Esophagus muscularis mucosa (tissue), 4 donors: Measurements from ENCODE around the gene G6PD. TPM values are rescaled to one million over a fixed set of nuclear protein-coding genes. Genes with fewer than 3 reads are reported as not detected.

ENCODE experiments used
- DNase-seq: peaks from one replicate; pipeline ENCODE4 v3.0.0-alpha.2; 2017; ENCODE audit errors: extremely low spot score
- H3K27ac ChIP-seq, 4 donors: fragments of 200-600 bp; sonication (generic); replicated peaks in 1 of 4; 1 replicate in 3 of 4; 2 replicates in 1 of 4; pipeline ENCODE4 v1.5.1; 2016 to 2019; ENCODE audit warnings: mild to moderate bottlenecking in 1 of 4
- H3K27me3 ChIP-seq, 4 donors: fragments of 200-600 bp; sonication (generic); one replicate each; pipeline versions ENCODE4 v1.5.1 to v1.6.0; 2016 to 2019
- H3K36me3 ChIP-seq, 4 donors: fragments of 200-600 bp; sonication (generic); one replicate each; pipeline ENCODE4 v1.5.1; 2016 to 2019
- H3K4me1 ChIP-seq, 4 donors: fragments of 200-600 bp; sonication (generic); one replicate each; pipeline ENCODE4 v1.5.1; 2016 to 2019
- H3K4me3 ChIP-seq, 4 donors: fragments of 200-600 bp; sonication (generic); 1 replicate in 2 of 4; 2 replicates in 2 of 4; pipeline ENCODE4 v1.5.1; 2016 to 2019; ENCODE audit warnings: mild to moderate bottlenecking in 4 of 4, moderate library complexity in 1 of 4
- H3K9me3 ChIP-seq, 4 donors: fragments of 200-600 bp; sonication (generic); 1 replicate in 3 of 4; 2 replicates in 1 of 4; pipeline ENCODE4 v1.5.1; 2016 to 2019
- EP300 ChIP-seq: sonication (generic); formaldehyde crosslinking; IDR thresholded peaks from one replicate; pipeline ENCODE4 v1.6.1; 2017; ENCODE audit warnings: antibody characterized with exemption
- POLR2A ChIP-seq: fragments of 450-650 bp; IDR thresholded peaks from one replicate; pipeline ENCODE4 v1.6.1; 2017; ENCODE audit warnings: antibody characterized with exemption, moderate library complexity, mild to moderate bottlenecking, low read depth
- POLR2AphosphoS5 ChIP-seq, 2 donors: sonication (generic); formaldehyde crosslinking; IDR thresholded peaks; one replicate each; pipeline ENCODE4 v1.6.1; 2017; ENCODE audit warnings: antibody characterized with exemption in 2 of 2
- WGBS: methylation state at CpG from one replicate; pipeline ENCODE4 v1.1.5; 2018; 5-methylcytosine and 5-hydroxymethylcytosine counted together
- intact Hi-C: fragments of 100-400 bp; cut with DNase I; formaldehyde crosslinking; loops from one replicate; pipeline ENCODE4 v1.15.1; 2023
- total RNA-seq, 4 donors: library from RNA; depleted of rRNA; stranded (reverse); fragments of >200 nt; gene quantifications; one replicate each; pipeline versions ENCODE4 v1.1.0 to v1.2.1, GENCODE V29; 2016
- TF ChIP-seq, protein P1 (sequence below), 3 experiments: fragments of 200-600 bp in 2 of 3; fragments of 450-650 bp in 1 of 3; sonication (generic) in 2 of 3; IDR thresholded peaks; one replicate each; pipeline ENCODE4 v1.5.1; 2017 to 2019; ENCODE audit warnings: antibody characterized with exemption in 3 of 3, mild to moderate bottlenecking in 2 of 3, moderate library complexity in 1 of 3

G6PD gene
- total RNA-seq, 4 donors from 2014 or later, result 22.0 to 43.8 (median 27.3) TPM

DNA sequence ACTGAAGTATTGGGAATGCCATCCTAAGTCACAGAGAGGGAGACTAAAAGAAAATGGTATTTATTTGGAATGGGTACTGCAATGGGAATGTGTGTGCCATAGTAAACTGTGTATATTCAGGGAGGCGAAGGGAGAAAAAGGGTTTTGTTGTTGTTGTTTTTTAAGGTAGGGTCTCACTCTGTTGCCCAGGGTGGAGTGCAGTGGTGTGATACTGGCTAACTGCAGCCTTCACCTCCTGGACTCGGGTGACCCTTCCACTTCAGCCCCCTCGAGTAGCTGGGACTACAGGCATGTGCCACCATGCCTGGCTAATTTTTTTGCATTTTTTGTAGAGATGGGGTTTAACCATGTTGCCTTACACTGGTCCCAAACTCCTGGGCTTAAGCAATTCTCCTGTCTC, 51.9 kb downstream of the G6PD start:
- intact Hi-C loops, result no loop called here
- no peak overlapping the region for H3K4me3 ChIP-seq
- no peak overlapping the region for H3K27ac ChIP-seq
- WGBS, result 74% methylated on average over 3 of the region's 3 CpGs
- no peaks in the 10 kb centered on the region for H3K36me3 ChIP-seq
- H3K4me1 ChIP-seq, result peaks cover 0 to 6% (median 2%) of the 10 kb centered on the region in 4 donors
- H3K27me3 ChIP-seq, result no peaks in the 10 kb centered on the region
- TF ChIP-seq POLR2A, result no peak
- no peak for TF ChIP-seq POLR2AphosphoS5 (IDR thresholded peaks at IDR 0.05)
- TF ChIP-seq, protein P1, sequence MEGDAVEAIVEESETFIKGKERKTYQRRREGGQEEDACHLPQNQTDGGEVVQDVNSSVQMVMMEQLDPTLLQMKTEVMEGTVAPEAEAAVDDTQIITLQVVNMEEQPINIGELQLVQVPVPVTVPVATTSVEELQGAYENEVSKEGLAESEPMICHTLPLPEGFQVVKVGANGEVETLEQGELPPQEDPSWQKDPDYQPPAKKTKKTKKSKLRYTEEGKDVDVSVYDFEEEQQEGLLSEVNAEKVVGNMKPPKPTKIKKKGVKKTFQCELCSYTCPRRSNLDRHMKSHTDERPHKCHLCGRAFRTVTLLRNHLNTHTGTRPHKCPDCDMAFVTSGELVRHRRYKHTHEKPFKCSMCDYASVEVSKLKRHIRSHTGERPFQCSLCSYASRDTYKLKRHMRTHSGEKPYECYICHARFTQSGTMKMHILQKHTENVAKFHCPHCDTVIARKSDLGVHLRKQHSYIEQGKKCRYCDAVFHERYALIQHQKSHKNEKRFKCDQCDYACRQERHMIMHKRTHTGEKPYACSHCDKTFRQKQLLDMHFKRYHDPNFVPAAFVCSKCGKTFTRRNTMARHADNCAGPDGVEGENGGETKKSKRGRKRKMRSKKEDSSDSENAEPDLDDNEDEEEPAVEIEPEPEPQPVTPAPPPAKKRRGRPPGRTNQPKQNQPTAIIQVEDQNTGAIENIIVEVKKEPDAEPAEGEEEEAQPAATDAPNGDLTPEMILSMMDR (IDR thresholded peaks at IDR 0.05), result no peak
- no peak for TF ChIP-seq EP300
- H3K9me3 ChIP-seq, result no peaks in the 10 kb centered on the region
- DNase-seq, result no peak

DNA sequence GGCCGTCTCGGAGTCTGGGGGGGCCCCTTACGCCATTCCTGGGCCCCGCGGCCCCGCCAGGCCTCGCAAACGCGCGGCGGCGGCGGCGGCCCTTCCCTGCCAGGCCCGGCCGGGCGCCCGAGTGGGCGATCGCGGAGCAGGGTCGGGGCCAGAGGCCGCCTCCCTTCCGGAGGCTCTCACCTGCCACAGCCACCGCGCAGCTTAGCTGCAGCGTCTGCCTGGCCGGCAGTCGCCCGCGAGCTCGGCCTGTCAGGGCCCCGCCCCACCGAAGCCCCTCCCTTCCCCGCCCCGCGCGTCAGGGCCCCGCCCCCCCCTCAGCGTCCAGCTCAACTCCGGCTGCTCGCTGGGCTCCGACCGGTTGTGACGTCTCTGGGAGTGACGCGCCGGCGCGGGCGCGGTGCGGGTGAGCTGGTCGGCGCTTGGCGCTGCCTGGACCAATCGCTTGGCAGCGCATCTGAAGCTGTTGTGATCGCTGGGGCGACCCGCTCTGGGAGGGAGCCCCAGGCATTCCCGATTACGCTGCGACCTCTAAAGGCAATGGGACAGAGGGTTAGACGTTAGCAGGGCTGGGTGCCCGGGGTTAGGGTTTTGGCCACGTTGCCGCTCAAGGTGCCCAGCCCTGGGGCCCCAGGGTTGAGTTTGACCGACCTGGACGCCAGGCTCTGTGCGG, 56.1 kb downstream of the G6PD start, which contains the start of gene SLC10A3:
Gene SLC10A3, minus strand, starts transcription at position 216 of the 670 bp plus-strand sequence. CDS start 1,689 bp downstream, outside the sequence.
- no peaks in the 10 kb centered on the region for H3K9me3 ChIP-seq
- TF ChIP-seq POLR2AphosphoS5 (IDR thresholded peaks at IDR 0.05), result peak; percentile 90 to 93
- no peak for TF ChIP-seq EP300
- TF ChIP-seq, protein P1 (IDR thresholded peaks at IDR 0.05), result no peak
- peak; percentile 14 for TF ChIP-seq POLR2A
- WGBS, result 30% methylated on average over 13 of the region's 71 CpGs
- H3K27me3 ChIP-seq, result no peaks in the 10 kb centered on the region
- H3K4me3 ChIP-seq, result peak within 1 kb of the TSS; percentile 63 to 81 (median 68)
- intact Hi-C loops, result no loop called here
- peak; percentile 97 for DNase-seq
- H3K4me1 ChIP-seq, result peaks cover 12 to 35% (median 32%) of the 10 kb centered on the region in 4 donors
- peak within 1 kb of the TSS; percentile 88 to 97 (median 94) for H3K27ac ChIP-seq
- peaks cover 0 to 16% (median 11%) of the 10 kb centered on the region in 4 donors for H3K36me3 ChIP-seq

- TF ChIP-seq, protein P1 (IDR thresholded peaks at IDR 0.05), result no peak
- TF ChIP-seq EP300 (no peak), POLR2A (no peak), POLR2AphosphoS5 (IDR thresholded peaks at IDR 0.05) (no peak)
- DNase-seq, result no peak
- H3K27ac ChIP-seq, result peak overlapping the region; percentile 88 to 97 (median 94)
- H3K27me3 ChIP-seq, result no peaks in the 10 kb centered on the region
- 56% methylated on average over 6 of the region's 19 CpGs for WGBS
- intact Hi-C loops, result no loop called here
- H3K4me1 ChIP-seq, result peaks cover 17 to 40% (median 37%) of the 10 kb centered on the region in 4 donors
- H3K36me3 ChIP-seq, result peaks cover 0 to 20% (median 13%) of the 10 kb centered on the region in 4 donors
- H3K4me3 ChIP-seq, result peak overlapping the region; percentile 63 to 81 (median 68)
- H3K9me3 ChIP-seq, result no peaks in the 10 kb centered on the region
Measured at GRCh38 chrX:154490021-154490413, 56.6 kb downstream of the G6PD start.

DNA sequence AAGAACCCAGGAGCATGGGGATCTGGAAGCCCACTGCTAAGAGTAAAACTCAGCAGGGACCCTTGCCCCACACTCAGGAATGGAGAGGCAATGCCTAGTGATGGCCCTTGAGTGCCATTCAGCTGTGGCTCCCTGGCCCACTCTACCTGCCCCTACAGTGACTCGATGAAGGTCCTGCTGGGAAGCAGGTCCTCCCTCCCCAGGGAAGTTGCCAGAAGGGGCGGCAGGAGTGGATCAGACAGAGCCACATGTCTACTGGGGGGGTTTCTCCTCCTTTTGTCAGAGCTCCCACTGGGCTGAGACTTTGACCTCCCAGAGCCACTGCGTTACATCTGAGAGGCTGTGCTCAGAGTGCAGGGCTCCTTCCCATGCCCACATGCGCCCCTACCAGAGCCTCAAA, 57.5 kb downstream of the G6PD start:
- intact Hi-C loops, result loop anchor here (5.0 kb wide), 2 partner anchors 38 to 52 kb away; partner anchors contain the start of gene GDI1
- Histone ChIP-seq H3K27ac (peak overlapping the region; percentile 88 to 97 (median 94)), H3K27me3 (no peaks in the 10 kb centered on the region), H3K9me3 (no peaks in the 10 kb centered on the region), H3K36me3 (peaks cover 0 to 29% (median 21%) of the 10 kb centered on the region in 4 donors), H3K4me1 (peaks cover 21 to 49% (median 45%) of the 10 kb centered on the region in 4 donors), H3K4me3 (peak overlapping the region; percentile 63 to 81 (median 68))
- DNase-seq, result no peak
- TF ChIP-seq, protein P1 (IDR thresholded peaks at IDR 0.05), result no peak
- no peak for TF ChIP-seq POLR2AphosphoS5 (IDR thresholded peaks at IDR 0.05)
- TF ChIP-seq EP300, result no peak
- TF ChIP-seq POLR2A, result no peak
- 72% methylated on average over 2 of the region's 4 CpGs for WGBS
